ENCODE measurements around the gene ACTR3. TPM values are rescaled to one million over a fixed set of nuclear protein-coding genes. Genes with fewer than 3 reads are reported as not detected.

ACTR3 gene
- total and polyA plus RNA-seq, 2 of the 8 experiments (the other 6 are each of a cell fraction or from before 2014, with no cell fraction given) = 51.7 to 184 TPM

- no peak overlapping the region for H2BK5ac ChIP-seq (ENCODE audit: low read depth, low read length)
- no peak overlapping the region for H2BK120ac ChIP-seq (replicated peaks; ENCODE audit: low read depth, low read length)
- no peak overlapping the region for H4K8ac ChIP-seq (ENCODE audit: extremely low read depth, insufficient read depth, low read length)
- H3K14ac ChIP-seq (ENCODE audit: insufficient read length) = no peak overlapping the region
- ChIA-PET CTCF (ENCODE audit: partially characterized antibody) (no interaction called here), POLR2A (ENCODE audit: partially characterized antibody) (no interaction called here)
- no peak overlapping the region for H2BK15ac ChIP-seq (ENCODE audit: low read length)
- H2AFZ ChIP-seq (ENCODE audit: low read length) = no peak overlapping the region
- H3K27me3 ChIP-seq (replicated peaks in 1 of 4; ENCODE audit: control insufficient read depth in 3 of 4, extremely low read depth in 1 of 4, insufficient read depth in 3 of 4, low read length in 3 of 4) = no peaks in the 10 kb centered on the region
- FAIRE-seq = no peak
- H3K23ac ChIP-seq (ENCODE audit: insufficient read length) = no peak overlapping the region
- H2BK20ac ChIP-seq (ENCODE audit: low read length) = no peak overlapping the region
- no peak overlapping the region for H3K4me2 ChIP-seq (ENCODE audit: insufficient read depth in 1 of 2, low read depth in 2 of 2, low read length in 2 of 2)
- no peak overlapping the region for H2BK12ac ChIP-seq (ENCODE audit: low read depth, low read length)
- H3K4me3 ChIP-seq (ENCODE audit: extremely low read depth in 1 of 4, insufficient read depth in 2 of 4, low read depth in 3 of 4, low read length in 4 of 4) = no peak overlapping the region
- WGBS, 2 experiments (ENCODE audit: extremely low coverage in 1 of 2, insufficient coverage in 1 of 2, insufficient read length in 1 of 2, insufficient replicate concordance in 2 of 2, low coverage in 1 of 2, low lambda C conversion rate in 2 of 2, missing lambda C conversion rate in 1 of 2) = 100% methylated on average over 1 of the region's 1 CpG; no CpG with 5 or more reads in 1 of the 2 experiments
- no peaks in the 10 kb centered on the region for H3K4me1 ChIP-seq (replicated peaks in 1 of 4; ENCODE audit: control insufficient read depth in 3 of 4, insufficient read depth in 4 of 4, low read length in 3 of 4)
- H4K20me1 ChIP-seq (replicated peaks in 1 of 2; ENCODE audit: control insufficient read depth in 1 of 2, insufficient read depth in 2 of 2, low read length in 2 of 2) = peaks cover 1 to 2% of the 10 kb centered on the region in 2 experiments
- no peaks in the 10 kb centered on the region for H3K79me1 ChIP-seq (ENCODE audit: low read depth, low read length)
- H3K23me2 ChIP-seq (ENCODE audit: low read depth, low read length) = no peaks in the 10 kb centered on the region
- peaks cover 0 to 30% (median 7%) of the 10 kb centered on the region in 4 experiments; a peak in 6 of 8 replicates for H3K36me3 ChIP-seq (ENCODE audit: control insufficient read depth in 2 of 4, insufficient read depth in 4 of 4, low read length in 3 of 4)
- H3K18ac ChIP-seq (ENCODE audit: extremely low read depth, low read length) = no peak overlapping the region
- no peak overlapping the region for H2AK5ac ChIP-seq (ENCODE audit: low read depth, low read length)
- H4K91ac ChIP-seq (replicated peaks; ENCODE audit: insufficient read length, low read length) = no peak overlapping the region
- H3K9ac ChIP-seq (replicated peaks in 1 of 4; ENCODE audit: extremely low read depth in 1 of 4, low read depth in 3 of 4, low read length in 3 of 4) = no peak overlapping the region
- no peaks in the 10 kb centered on the region for H3K79me2 ChIP-seq (ENCODE audit: control insufficient read depth in 1 of 2, insufficient read depth in 2 of 2, low read length in 2 of 2)
- no peak overlapping the region for H3K56ac ChIP-seq (replicated peaks; ENCODE audit: insufficient read length, low read depth, low read length)
- H3K4ac ChIP-seq (replicated peaks; ENCODE audit: insufficient read length, low read depth, low read length) = no peak overlapping the region
- no peaks in the 10 kb centered on the region for H3K9me3 ChIP-seq (ENCODE audit: insufficient read depth in 2 of 2, low read depth in 1 of 2, low read length in 1 of 2)
- no peak overlapping the region for H3K27ac ChIP-seq (ENCODE audit: low read depth, low read length)
- no peak overlapping the region for H4K5ac ChIP-seq (ENCODE audit: insufficient read length, low read depth, low read length)
- DNase-seq (ENCODE audit: low read depth in 1 of 2, low spot score in 2 of 2) = no peak
- TF ChIP-seq BACH1 (IDR thresholded peaks at IDR 0.05; ENCODE audit: low read length) = no peak
- TF ChIP-seq MAX (IDR thresholded peaks at IDR 0.05) = no peak
- TF ChIP-seq RXRA (IDR thresholded peaks at IDR 0.05; ENCODE audit: insufficient read depth, low read depth, low read length) = no peak
- TF ChIP-seq, protein P1, sequence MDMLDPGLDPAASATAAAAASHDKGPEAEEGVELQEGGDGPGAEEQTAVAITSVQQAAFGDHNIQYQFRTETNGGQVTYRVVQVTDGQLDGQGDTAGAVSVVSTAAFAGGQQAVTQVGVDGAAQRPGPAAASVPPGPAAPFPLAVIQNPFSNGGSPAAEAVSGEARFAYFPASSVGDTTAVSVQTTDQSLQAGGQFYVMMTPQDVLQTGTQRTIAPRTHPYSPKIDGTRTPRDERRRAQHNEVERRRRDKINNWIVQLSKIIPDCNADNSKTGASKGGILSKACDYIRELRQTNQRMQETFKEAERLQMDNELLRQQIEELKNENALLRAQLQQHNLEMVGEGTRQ (IDR thresholded peaks at IDR 0.05; ENCODE audit: low read length) = no peak
- TF ChIP-seq SIRT6 (IDR thresholded peaks at IDR 0.05; ENCODE audit: low read length) = no peak
- no peak for TF ChIP-seq CBX8 (IDR thresholded peaks at IDR 0.05; ENCODE audit: borderline replicate concordance, low read depth, low read length)
- TF ChIP-seq, protein P2, sequence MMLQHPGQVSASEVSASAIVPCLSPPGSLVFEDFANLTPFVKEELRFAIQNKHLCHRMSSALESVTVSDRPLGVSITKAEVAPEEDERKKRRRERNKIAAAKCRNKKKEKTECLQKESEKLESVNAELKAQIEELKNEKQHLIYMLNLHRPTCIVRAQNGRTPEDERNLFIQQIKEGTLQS (IDR thresholded peaks at IDR 0.05; ENCODE audit: insufficient read depth, low read depth, low read length) = no peak
These were observed 40.6 kb downstream of the ACTR3 start for GRCh38 chr2:113930448-113930847.
